Choroid plexus epithelial cell (primary cell): Measurements from ENCODE around the gene NPAS3.

Experiments used
- DNase-seq: peaks from one replicate; pipeline ENCODE4 v3.0.0-alpha.2; 2010; ENCODE audit warnings: low read depth
- H3K4me3 ChIP-seq: 2 replicates; pipeline ENCODE4 v1.5.1; 2011; ENCODE audit warnings: low read depth, mild to moderate bottlenecking, control low read depth, low read length, moderate library complexity
- CTCF ChIP-seq: conservative IDR thresholded peaks from 2 replicates; pipeline ENCODE4 v1.5.1; 2011; ENCODE audit warnings: low read depth, mild to moderate bottlenecking, control low read depth, inconsistent platforms, low read length, moderate library complexity

Gene NPAS3

GRCh38 chr14:33679025-33679424 is 740.3 kb downstream of the NPAS3 start:
- DNase-seq: no peak
- H3K4me3 ChIP-seq: no peak overlapping the region
- TF ChIP-seq CTCF: no peak

- TF ChIP-seq CTCF: no peak
- H3K4me3 ChIP-seq: no peak overlapping the region
- peak; percentile 38 for DNase-seq
Observed at GRCh38 chr14:33679461-33680225, 741.0 kb downstream of the NPAS3 start.

GRCh38 chr14:33680873-33681272 is 742.2 kb downstream of the NPAS3 start:
- no peak overlapping the region for H3K4me3 ChIP-seq
- TF ChIP-seq CTCF: no peak
- DNase-seq: no peak

- no peak for TF ChIP-seq CTCF
- peak; percentile 91 for DNase-seq
Observed at GRCh38 chr14:33682760-33683159, 744.1 kb downstream of the NPAS3 start.

GRCh38 chr14:33685026-33685425 is 746.3 kb downstream of the NPAS3 start:
- no peak for DNase-seq
- no peak overlapping the region for H3K4me3 ChIP-seq
- no peak for TF ChIP-seq CTCF

More at GRCh38 chr14:33682760-33683159, 744.1 kb downstream of the NPAS3 start:
- no peak overlapping the region for H3K4me3 ChIP-seq

- no peak for TF ChIP-seq CTCF
- no peak for DNase-seq
- H3K4me3 ChIP-seq: no peak overlapping the region
Observed at GRCh38 chr14:33685698-33686097, 747.0 kb downstream of the NPAS3 start.

GRCh38 chr14:33686218-33686617 is 747.5 kb downstream of the NPAS3 start:
- peak; percentile 47 for DNase-seq
- no peak overlapping the region for H3K4me3 ChIP-seq
- no peak for TF ChIP-seq CTCF
